Medulla oblongata (tissue), 1 donor: ENCODE data around the gene ZPR1.
A peak's percentile ranks its signal among the peaks of the same experiment; 100 is the strongest.
"Not testable (repeated sequence)": the region's sequence is repeated elsewhere in the genome, so short reads cannot be mapped to it uniquely, and the experiment has no call there.

Experiments used
- DNase-seq: peaks from one replicate; pipeline ENCODE4 v3.0.0-alpha.2; 2015; ENCODE audit errors: extremely low spot score

The ZPR1 gene

DNA sequence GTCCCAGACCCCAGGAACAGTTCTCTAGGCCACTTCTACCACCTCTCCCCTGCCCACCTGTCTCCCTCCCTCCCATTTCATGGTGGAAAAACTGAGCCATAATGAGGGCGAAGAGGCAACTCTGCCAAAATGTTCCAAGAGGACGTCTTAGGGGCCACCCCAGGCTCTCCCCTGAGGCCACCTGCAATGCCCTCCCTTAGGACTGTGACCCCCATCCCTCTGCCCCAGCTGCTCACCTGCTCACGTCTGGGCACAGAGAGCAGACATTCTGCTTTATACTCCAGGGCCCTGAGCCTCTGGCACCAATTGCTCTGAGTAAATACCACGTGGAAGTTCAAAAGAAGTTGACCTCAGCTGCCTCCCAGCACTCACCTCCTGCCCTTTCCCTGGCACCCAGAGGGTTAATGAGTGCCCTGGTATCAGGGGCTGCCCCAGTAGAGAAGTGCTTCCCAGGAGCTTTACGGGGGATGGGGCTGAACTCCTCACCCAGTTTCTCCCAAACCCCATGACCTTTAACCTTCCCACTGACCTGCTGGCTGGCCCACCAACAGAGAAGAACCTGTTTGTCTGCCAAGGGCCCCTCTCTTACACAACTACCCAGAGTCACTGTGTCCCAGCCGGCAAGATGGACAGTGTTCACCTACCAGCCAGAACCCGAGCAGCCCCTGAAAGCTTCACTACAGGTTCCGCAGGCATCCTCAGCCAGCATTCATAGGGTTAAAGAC, 4.5 kb upstream of the ZPR1 start:
- DNase-seq, result no peak

DNA sequence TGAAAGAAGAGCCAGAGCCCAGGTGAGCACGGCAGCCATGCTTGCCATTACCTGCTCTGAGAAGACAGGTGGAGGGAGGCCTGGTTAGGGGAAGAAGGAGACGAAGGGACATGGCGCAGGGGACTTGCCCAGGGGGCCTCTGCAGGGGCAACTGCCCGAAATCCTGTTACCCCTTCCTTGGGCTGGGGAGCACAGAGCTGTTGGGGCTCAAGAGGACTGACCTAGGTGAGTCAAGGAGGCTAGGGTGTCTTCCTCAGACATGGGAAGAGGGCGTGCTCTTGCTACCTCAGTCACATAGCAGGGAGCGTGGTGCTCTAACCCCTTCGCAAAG, 4.0 kb upstream of the ZPR1 start, which contains the start of gene APOA5:
Gene APOA5 (minus strand): TSS at position 67 of the 331 bp plus-strand sequence. CDS start 19 bp downstream, at position 48.
- no peak for DNase-seq

DNA sequence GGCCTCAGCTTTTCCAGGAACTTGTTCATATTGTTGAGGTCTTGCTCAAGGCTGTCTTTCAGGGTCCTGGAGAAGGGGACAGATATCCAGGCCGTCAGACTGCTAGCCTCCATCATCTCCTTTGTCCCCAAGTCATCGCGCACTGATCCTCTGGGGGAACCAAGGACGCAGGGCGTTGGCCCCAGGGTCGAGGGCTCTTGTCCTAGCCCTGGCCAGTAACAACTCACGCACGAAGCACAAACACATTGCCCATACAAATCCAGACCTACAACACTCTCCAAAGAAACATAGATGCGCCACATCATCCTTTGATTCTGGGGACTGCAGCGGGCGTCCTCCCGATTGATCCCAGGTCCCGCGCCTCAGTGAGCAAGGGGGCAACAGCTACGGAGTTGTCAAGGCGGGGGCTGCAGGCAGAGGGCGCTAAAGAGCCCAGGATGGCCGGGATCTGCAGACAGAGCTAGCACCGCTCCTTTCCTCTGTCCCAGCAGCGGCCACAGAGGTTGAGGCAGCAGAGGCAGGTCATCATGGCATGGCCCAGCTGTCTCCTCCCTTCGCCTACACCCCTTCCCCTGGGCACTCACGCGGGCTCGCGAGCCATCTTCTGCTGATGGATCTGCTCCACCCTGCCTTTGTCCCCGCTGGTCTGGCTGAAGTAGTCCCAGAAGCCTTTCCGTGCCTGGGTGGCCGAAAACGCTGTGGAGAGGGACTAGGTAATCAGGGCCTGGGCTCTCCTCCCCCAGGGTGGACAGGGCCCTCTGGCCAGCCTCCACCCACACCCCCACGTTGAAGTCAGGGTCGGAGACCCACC, 3.4 kb upstream of the ZPR1 start:
- DNase-seq, result peak; percentile 78

DNA sequence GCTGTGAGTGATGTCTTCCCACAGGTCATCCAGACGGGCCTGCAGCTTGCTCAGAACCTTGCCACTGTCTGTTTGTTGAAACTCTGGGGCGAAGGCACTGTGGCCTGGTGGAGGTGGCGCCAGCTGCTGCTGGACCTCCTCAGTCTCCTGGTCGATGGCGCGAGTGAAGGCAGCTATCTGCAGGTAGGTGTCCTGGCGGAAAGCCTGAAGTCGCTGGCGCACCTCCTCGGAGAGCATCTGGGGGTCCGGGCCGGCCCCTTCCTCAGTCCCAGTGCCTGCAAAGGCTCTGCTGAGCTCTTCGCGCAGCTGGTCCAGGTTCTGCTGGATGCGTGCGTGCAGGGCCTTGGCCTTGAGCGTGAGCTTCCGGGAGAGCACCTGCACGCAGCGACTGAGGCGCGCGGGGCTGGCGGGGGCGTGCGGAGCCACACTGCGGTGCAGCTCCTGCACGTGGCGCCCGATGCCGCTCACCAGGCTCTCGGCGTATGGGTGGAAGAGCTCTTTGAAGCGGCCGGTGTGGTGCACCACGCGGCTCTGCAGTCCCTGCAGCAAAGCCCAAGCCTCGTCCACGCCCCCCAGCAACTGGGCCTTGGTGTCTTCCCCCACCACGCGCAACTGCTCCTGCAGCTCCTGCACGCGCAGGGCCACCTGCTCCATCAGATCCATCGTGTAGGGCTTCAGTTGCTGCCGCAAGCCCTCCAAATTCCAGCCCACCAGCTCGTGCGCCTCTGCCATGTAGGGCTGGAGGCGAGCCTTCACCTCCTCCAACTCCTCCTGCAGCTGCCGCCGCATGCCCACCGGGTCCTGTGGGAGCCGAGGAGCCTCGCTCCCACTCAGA, 2.6 kb upstream of the ZPR1 start:
- DNase-seq, result no peak

DNA sequence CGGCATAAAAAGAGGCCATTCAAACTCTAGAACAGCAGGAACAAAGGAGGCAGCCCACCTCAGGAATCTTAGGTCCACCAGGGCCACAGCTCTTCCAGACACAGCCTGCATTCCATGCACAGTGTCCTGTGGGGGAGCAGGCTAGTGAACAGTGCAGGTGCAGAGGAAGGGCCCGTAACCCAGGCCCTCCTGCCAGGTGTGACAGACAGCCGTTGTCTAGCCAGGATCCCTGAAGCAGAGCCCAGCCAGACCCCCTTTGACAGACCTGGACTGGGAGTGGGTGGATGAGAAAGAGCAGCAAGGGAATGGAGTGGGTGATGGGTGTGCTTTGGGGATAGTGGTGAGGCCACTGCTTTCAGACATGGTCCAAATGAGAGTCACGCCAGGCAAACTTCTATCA, 1.2 kb upstream of the ZPR1 start:
- DNase-seq, result no peak

DNA sequence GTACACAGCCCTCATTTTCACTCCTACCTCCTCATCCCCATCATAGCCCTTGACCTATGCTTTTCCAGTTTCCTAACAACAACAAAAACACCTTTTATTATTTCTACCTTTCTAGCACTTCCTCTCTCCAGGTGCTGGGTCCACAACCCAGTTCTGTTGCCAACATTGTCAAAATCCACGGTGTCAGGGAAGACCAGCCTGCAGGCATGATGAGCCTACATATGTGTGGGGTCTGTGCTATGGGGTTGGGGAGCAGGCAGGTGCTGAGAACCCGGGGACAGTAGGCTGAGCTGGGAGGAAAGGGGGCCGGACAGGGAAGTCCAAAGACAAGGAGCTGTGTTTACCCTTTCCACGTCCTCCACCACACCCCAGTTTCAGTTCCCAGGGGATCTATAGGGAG, 711 bp upstream of the ZPR1 start:
- no peak for DNase-seq

DNA sequence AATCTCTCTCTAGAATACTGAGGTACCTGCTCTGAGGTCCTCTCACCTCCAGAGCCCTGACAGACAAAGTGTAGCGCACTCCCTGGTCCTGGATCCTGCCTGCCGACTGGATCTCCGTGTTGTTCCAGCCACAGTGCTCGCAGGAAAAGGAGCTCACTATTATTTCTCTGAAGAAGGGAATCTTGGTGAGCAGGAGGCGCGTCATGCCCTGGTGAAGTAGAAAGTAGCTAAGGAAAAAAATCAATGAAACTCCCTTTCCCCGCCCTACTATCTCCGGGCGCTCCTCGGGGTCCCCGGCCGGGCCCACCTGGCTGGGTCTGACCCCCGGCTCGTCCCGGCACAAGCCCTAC, 412 bp downstream of the ZPR1 start:
- DNase-seq, result no peak

DNA sequence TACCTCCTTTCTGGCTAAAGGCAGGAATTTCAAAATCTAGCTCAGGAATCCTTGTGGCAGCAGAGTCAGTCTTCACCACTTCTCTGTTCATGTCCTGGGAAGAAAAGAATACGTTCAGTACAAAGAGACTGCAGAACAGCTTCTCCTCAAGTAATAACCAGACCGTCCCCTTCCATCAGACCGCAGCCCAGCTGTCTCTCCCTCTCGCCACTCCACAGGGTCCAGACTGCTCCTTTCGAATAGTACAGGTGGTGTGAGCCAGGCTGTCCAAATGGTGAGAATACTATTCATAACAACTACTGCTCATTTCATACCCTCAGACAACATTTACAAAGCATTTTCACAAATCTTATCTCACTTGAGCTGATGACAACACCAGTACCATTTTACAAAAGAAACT, 857 bp downstream of the ZPR1 start:
- DNase-seq, result no peak

DNA sequence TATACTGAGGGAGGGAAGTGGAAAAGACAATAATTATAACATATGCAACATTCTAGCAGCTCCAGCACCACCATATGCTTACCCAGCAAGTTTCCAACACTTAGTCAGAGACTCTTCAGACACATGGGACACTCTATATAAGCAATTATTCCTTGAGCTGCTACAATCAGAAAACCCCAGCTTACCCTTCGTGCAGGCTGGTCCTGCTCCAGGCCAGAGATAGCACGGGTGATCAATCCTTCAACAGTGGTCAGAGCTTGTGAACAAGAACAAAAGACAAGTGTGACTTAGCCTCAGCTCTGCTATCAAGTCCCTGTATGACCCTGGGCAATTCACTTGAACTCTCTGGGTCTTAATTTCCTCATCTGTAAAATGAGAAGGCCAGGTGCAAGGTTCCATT, 1.5 kb downstream of the ZPR1 start:
- DNase-seq, result no peak

DNA sequence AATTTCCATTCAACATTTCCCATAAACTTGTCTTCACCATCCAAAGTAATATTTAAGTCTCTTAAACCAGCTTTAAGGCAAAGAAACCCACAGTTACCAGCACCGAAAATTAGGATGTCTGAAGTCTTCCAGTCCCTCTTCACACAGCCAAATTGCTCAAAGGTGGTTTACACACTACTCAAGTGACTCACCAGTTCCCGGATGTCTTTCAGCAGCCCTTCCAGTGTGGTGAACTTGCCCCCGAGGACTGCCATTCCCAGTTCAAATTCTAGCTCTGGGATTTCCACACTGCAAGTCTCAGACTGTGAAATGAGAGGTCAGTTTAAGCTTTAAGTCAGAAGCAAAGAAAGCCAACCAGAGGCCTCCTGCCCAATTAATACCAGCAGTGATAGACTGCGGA, 5.1 kb downstream of the ZPR1 start:
- no peak for DNase-seq

DNA sequence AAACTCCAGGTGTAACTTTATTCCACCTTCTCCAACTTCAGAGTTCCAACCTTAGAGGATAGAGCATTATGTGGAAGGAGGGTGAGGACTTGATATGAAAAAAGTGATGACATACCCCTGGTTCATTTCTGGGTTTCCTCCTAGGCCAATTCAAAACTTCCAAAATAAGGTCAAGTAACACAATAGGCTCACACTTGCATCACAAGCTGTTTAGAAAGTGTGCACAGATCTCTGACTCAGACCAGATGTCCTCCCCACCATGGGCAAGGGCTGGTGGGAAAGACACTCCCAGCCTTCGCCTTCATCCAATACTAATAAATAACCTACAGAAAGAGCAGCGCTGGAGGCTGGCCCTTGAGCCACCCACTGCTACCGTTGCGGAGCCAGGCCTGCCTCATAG, 9.3 kb downstream of the ZPR1 start:
- DNase-seq, result no peak

DNA sequence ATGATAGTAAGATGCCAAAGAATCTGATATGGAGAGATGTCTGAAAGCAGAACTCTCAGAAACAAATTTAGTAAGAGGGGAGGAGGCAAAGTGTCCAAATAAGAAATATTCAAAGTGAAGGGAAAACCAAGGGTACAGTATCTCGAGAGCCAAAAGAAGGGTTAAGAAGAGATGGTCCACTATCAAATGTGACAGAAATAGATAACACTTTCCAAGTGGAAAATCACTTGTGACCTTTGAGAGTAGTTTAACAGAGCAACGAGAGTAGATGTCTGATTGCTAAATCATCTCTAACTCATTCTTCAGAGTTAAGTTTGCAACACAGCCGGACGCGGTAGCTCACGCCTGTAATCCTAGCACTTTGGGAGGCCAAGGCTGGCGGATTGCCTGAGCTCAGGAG, 10.8 kb downstream of the ZPR1 start:
- DNase-seq, result no peak

DNA sequence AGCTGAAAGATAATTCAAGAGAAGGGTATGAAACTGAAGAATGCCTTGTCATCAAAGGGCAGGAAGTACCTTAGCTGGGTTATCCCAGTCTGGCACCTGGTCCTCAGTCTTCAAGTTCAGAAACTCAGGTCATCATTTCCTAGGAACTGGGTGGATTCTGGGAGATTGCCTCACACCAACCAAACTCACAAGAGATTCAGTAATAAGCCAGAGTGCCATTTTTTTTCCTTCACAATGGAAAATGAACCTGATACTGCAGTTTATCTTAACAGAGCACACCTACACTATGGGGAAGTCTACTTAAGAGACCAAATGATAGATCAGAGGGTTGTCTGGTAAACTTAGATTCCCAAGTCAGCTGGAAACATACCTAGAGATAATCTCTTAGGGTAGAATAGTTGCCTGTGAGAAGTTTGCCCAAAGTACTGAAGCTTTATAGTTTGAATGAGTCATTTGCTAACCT, 11.3 kb downstream of the ZPR1 start:
- DNase-seq, result no peak

DNA sequence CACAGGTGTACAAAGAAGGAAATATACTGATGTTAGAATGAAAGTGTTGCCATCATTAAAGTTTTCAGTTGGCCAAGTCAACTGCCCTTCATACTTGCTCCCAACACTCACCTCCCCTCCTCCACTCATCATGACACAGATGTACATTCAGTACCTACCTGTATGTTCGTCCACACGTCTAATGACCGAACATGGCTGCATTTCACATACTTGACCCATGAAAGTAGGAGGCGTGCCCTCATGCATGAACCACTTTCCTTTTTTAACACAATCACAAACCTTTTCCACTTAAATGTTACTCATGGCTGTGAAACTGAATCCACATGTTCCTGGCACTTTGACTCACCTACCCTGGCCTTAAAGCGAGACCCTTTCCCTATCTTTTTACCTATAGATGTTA, 11.8 kb downstream of the ZPR1 start:
- DNase-seq, result no peak

DNA sequence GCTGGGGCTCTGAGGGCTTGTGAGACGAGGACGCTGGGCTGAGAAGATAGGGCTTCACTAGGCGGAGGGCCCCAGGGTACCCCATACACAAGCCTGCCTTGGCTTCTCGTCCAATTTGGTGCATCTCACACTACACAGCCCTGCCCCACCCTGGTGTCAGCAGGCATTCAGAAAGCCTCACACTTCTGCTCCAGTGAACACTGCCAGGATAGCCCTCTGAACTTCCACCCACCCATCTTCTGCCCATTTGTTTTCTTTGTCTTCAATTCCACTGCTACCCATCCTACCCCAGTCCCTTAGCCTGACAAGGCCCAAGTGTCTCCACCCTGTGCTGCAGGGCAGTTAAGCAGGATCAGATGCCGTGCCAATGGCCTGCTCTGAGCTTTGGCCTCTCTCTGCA, 13.2 kb downstream of the ZPR1 start:
- no peak for DNase-seq

DNA sequence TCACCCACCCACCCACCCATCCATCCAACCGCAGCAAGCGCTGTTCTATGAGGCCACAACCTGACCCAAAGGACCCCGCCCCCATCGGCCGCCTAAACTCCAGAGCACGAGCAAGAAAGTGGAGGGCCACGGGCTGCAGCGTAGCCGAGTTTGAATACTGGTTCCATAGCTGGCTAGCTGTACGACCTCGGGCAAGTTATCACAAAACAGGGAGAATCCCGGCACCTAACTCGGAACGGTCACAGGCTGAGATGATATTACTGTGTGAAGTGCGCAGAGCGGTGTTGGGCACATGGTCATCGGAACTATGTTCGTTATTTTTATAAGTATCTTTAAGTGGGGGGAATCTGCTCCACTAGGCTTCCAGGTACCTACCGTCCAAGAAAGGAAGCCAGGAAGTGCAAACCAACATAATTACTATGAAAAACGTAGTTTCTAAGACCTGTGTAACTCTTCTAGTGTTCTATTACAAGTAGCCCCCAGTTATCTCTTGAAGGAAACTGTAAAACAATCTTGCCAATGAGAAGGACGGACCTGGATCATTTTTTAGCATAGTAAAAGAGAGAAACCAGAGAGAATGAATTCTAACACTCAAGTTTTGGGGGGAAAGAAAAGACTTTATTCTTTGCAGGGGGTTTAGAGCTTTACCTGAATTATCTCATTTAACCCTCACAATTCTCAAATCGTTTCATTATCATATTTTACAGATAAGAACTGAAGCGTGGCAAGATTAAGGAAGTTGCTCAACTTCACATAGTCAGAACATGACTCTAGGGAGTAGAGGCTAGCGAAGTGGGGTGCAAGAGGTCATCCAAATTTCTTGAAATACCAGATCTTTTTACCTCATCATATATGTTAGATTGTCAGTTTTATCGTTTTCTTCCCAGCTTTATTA, 14.4 kb downstream of the ZPR1 start:
- DNase-seq, result peak; percentile 46

DNA sequence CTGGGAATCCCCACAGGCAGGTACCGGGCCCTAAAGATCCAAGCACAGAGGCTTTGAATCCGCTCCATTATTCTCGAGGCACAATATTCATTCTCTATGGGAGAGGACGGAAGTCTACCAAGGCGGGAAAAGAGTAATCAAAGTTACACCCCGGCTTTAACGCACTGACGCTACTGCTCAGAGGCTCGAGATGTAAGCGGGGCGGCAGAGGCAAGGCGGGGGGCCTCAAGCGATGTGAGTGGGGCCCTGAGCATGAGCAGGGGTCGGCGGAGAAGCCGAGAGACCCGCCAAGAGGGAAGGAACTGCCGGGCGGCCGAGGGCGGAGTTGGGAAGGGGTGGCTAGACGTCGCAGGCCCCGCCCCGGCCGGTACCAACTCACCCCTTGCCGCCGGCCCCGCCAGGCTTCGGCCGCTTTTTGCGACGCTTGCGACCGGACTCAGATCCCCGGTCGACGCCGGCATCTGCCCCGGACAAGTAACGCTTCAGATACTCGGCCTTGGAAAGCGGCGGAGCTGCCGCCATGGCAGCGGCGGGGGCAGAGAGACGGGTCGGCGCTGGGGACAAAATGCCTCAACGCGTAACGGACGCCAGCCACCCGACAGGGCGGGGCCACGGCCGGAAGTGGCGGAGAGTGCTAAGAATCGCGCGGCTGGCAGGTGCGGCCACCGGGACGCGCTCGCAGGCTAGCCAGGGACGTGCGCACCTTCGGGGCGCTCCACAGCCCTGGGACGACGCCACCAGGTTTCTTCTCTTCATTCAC, 15.2 kb downstream of the ZPR1 start, which contains the start of gene BUD13:
Gene BUD13 (minus strand): TSS at position 545 of the 760 bp plus-strand sequence. CDS start 23 bp downstream, at position 522.
- peak; percentile 86 for DNase-seq

DNA sequence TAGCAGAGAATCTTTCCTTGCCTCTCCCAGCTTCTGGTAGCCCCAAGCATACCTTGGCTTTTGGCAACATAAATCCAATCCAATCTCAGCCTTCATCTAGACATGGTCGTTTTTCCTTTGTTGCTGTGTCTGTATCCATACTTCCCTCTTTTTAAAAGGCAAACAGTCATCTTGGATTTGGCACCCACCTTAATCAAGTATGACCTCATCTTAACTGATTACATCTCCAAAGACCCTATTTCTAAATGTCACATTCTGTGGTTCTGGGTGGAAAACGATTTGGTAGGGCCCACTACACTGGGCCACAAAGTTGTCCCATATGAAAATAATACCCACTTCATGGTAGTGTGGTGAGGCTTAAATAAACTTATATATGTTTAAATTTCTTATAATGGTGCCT, 15.9 kb downstream of the ZPR1 start:
- DNase-seq, result peak; percentile 3

DNA sequence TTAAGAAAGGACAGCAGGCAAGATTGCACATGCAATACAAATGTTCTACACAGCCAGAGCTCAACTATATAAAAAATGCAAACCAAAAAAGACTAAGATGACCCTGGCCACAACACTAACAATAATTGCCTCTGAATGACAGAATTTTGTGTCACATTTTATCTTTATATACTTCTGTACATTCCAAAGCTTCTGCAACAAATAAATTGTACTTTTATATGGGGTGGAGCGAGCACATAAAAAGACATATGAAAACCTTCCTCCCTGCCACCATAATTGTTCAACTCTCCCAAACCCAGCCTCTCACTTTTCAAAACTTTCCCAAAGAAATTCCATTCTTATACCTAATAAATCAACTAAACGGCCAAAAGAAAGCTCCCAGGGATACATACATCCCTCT, 25.7 kb downstream of the ZPR1 start:
- no peak for DNase-seq

DNA sequence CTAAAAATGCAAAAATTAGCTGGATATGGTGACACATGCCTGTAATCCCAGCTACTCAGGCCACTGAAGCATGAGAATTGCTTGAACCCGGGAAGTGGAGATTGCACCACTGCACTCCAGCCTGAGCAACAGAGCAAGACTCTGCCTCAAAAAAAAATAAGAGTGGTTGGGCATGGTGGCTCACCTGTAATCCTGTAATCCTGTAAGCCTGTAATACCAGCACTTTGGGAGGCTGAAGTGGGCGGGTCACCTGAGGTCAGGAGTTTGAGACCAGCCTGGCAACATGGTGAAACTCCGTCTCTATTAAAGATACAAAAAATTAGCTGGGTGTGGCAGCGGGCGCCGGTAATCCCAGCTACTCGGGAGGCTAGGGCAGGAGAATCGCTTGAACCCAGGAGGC, 31.8 kb downstream of the ZPR1 start:
- not testable (repeated sequence) for DNase-seq
